CMK (cell line): ENCODE measurements around the gene CYLD.

Experiments used
- DNase-seq: peaks from one replicate; pipeline ENCODE4 v3.0.0-alpha.2; 2010; ENCODE audit warnings: low read depth

The CYLD gene

DNA sequence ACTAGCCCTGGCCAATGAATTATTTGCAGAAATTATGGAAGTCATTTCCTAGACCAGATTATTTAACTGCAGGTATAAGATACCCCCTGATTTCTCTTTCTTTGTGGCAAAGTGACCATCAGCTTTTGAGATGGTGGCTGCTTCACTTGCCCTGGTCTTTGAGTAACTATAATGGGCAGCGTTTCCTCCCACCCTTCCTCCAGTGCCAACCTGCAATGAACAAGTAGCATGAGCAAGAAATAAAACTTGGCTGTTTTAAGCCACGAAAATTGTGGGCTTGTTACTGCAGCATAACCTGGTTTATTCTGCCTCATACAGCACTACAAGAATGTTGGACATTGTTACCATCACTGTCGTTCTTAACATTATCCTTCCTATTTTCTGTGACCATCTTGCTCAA lies 105.3 kb downstream of the CYLD start:
- DNase-seq = no peak

DNA sequence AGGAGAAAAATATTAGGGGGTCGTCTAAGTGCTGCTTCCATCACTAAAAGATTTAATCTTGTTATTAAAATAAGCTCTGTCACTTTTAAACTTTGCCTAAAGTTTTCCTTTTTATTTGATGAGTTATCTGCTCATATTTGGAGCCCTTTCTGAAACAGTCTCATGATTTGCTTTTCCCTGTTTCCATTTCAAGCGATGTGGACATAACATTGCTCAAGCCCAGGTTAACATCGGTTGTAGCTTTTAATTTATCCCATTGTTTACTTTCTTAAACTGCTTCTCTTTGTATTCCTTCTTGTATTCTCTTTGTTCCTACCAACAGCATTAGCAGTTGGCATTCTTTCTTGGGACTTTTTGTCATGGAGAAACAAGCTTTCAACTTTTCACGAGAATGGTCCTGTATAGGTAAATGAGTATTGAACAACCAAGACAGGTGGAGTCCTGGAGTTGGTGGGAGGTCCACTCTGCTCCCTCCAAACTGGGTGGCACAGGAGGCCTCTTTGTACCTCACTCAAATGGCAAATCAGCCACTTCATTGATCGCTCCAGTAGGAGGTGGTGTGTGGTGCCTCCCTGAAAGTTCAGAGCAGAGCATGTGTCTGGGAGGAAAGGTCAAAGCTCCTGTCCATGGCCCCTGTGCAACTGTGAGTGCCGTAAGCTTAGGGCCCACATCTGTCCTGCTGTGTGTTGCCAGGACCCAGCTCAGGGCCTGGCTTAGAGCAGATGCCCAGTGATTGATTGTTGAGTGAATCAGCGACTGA lies 107.0 kb downstream of the CYLD start:
- DNase-seq = no peak
